HG03095 (cell line): Measurements from ENCODE around the gene CCSER1.
A peak's percentile ranks its signal among the peaks of the same experiment; 100 is the strongest.

Experiments used
- ATAC-seq: cut with Tn5 transposase; IDR thresholded peaks from one replicate; pipeline ENCODE4 v1.9.1; 2021; ENCODE audit warnings: moderate library complexity; ENCODE audit not compliant: unreplicated experiment

CCSER1 gene

GRCh38 chr4:90127706-90128345 lies 632 bp downstream of the CCSER1 start:
- peak; percentile 26 for ATAC-seq

GRCh38 chr4:90128961-90129495 lies 1.8 kb downstream of the CCSER1 start:
- no peak for ATAC-seq

GRCh38 chr4:90130076-90130475 lies 2.9 kb downstream of the CCSER1 start:
- no peak for ATAC-seq

GRCh38 chr4:90137555-90137954 lies 10.4 kb downstream of the CCSER1 start:
- ATAC-seq: no peak

- no peak for ATAC-seq
Measured at GRCh38 chr4:90142081-90142480, 14.9 kb downstream of the CCSER1 start.

GRCh38 chr4:90145319-90145718 lies 18.1 kb downstream of the CCSER1 start:
- no peak for ATAC-seq

GRCh38 chr4:90146306-90146705 lies 19.1 kb downstream of the CCSER1 start:
- no peak for ATAC-seq

GRCh38 chr4:90148574-90149148 lies 21.5 kb downstream of the CCSER1 start:
- ATAC-seq: no peak

GRCh38 chr4:90152024-90152423 lies 24.8 kb downstream of the CCSER1 start:
- ATAC-seq: no peak

GRCh38 chr4:90159193-90159592 lies 32.0 kb downstream of the CCSER1 start:
- ATAC-seq: no peak

GRCh38 chr4:90160044-90160443 lies 32.9 kb downstream of the CCSER1 start:
- ATAC-seq: no peak

GRCh38 chr4:90162566-90162965 lies 35.4 kb downstream of the CCSER1 start:
- ATAC-seq: no peak

- ATAC-seq: no peak
Measured at GRCh38 chr4:90163872-90164271, 36.7 kb downstream of the CCSER1 start.

GRCh38 chr4:90165883-90166282 lies 38.7 kb downstream of the CCSER1 start:
- ATAC-seq: no peak

- no peak for ATAC-seq
Measured at GRCh38 chr4:90171491-90171890, 44.3 kb downstream of the CCSER1 start.

- ATAC-seq: no peak
Measured at GRCh38 chr4:90174621-90175023, 47.4 kb downstream of the CCSER1 start.

GRCh38 chr4:90181644-90182043 lies 54.5 kb downstream of the CCSER1 start:
- no peak for ATAC-seq

GRCh38 chr4:90183254-90183653 lies 56.1 kb downstream of the CCSER1 start:
- ATAC-seq: no peak

- no peak for ATAC-seq
Measured at GRCh38 chr4:90184560-90184959, 57.4 kb downstream of the CCSER1 start.

- ATAC-seq: no peak
Measured at GRCh38 chr4:90185416-90185815, 58.2 kb downstream of the CCSER1 start.

- ATAC-seq: no peak
Measured at GRCh38 chr4:90186229-90186628, 59.0 kb downstream of the CCSER1 start.

- no peak for ATAC-seq
Measured at GRCh38 chr4:90187148-90187884, 60.1 kb downstream of the CCSER1 start.
